ENCODE measurements around the gene COX8C. TPM values are rescaled to one million over a fixed set of nuclear protein-coding genes. Genes with fewer than 3 reads are reported as not detected.

The COX8C gene
- total RNA-seq, 1 donor from 2014 or later = not detected

GRCh38 chr14:93317210-93317874 is 29.6 kb upstream of the COX8C start:
- no peak overlapping the region for H3K4me3 Mint-ChIP-seq (ENCODE audit: unreplicated experiment)
- no peaks in the 10 kb centered on the region for H3K36me3 Mint-ChIP-seq (ENCODE audit: unreplicated experiment)
- H3K27ac Mint-ChIP-seq (ENCODE audit: unreplicated experiment) = no peak overlapping the region
- no peak for DNase-seq
- no peak for TF ChIP-seq CTCF (IDR thresholded peaks at IDR 0.05; ENCODE audit: partially characterized antibody, unreplicated experiment)
- H3K4me1 Mint-ChIP-seq (ENCODE audit: low read depth, unreplicated experiment) = peaks cover 9% of the 10 kb centered on the region
- no peaks in the 10 kb centered on the region for H3K9me3 Mint-ChIP-seq (ENCODE audit: unreplicated experiment)
- no peaks in the 10 kb centered on the region for H3K27me3 Mint-ChIP-seq (ENCODE audit: unreplicated experiment)

GRCh38 chr14:93317875-93318807 is 28.8 kb upstream of the COX8C start:
- H3K4me3 Mint-ChIP-seq (ENCODE audit: unreplicated experiment) = no peak overlapping the region
- H3K36me3 Mint-ChIP-seq (ENCODE audit: unreplicated experiment) = no peaks in the 10 kb centered on the region
- peaks cover 9% of the 10 kb centered on the region for H3K4me1 Mint-ChIP-seq (ENCODE audit: low read depth, unreplicated experiment)
- no peak overlapping the region for H3K27ac Mint-ChIP-seq (ENCODE audit: unreplicated experiment)
- H3K9me3 Mint-ChIP-seq (ENCODE audit: unreplicated experiment) = no peaks in the 10 kb centered on the region
- DNase-seq = no peak
- TF ChIP-seq CTCF (IDR thresholded peaks at IDR 0.05; ENCODE audit: partially characterized antibody, unreplicated experiment) = no peak
- no peaks in the 10 kb centered on the region for H3K27me3 Mint-ChIP-seq (ENCODE audit: unreplicated experiment)

- no peaks in the 10 kb centered on the region for H3K9me3 Mint-ChIP-seq (ENCODE audit: unreplicated experiment)
- no peak overlapping the region for H3K27ac Mint-ChIP-seq (ENCODE audit: unreplicated experiment)
- peaks cover 9% of the 10 kb centered on the region for H3K4me1 Mint-ChIP-seq (ENCODE audit: low read depth, unreplicated experiment)
- no peak for TF ChIP-seq CTCF (IDR thresholded peaks at IDR 0.05; ENCODE audit: partially characterized antibody, unreplicated experiment)
- H3K27me3 Mint-ChIP-seq (ENCODE audit: unreplicated experiment) = no peaks in the 10 kb centered on the region
- H3K36me3 Mint-ChIP-seq (ENCODE audit: unreplicated experiment) = no peaks in the 10 kb centered on the region
- no peak overlapping the region for H3K4me3 Mint-ChIP-seq (ENCODE audit: unreplicated experiment)
- DNase-seq = no peak
These were observed 28.1 kb upstream of the COX8C start for GRCh38 chr14:93318927-93319326.

GRCh38 chr14:93319494-93319893 is 27.5 kb upstream of the COX8C start:
- Mint-ChIP-seq H3K27me3 (ENCODE audit: unreplicated experiment) (no peaks in the 10 kb centered on the region), H3K4me3 (ENCODE audit: unreplicated experiment) (no peak overlapping the region), H3K9me3 (ENCODE audit: unreplicated experiment) (no peaks in the 10 kb centered on the region), H3K4me1 (ENCODE audit: low read depth, unreplicated experiment) (peaks cover 9% of the 10 kb centered on the region), H3K27ac (ENCODE audit: unreplicated experiment) (no peak overlapping the region), H3K36me3 (ENCODE audit: unreplicated experiment) (no peaks in the 10 kb centered on the region)
- TF ChIP-seq CTCF (IDR thresholded peaks at IDR 0.05; ENCODE audit: partially characterized antibody, unreplicated experiment) = no peak
- no peak for DNase-seq

- TF ChIP-seq CTCF (IDR thresholded peaks at IDR 0.05; ENCODE audit: partially characterized antibody, unreplicated experiment) = no peak
These were observed 27.0 kb upstream of the COX8C start for GRCh38 chr14:93319958-93320357.

More at GRCh38 chr14:93319958-93320357, 27.0 kb upstream of the COX8C start:
- no peak overlapping the region for H3K27ac Mint-ChIP-seq (ENCODE audit: unreplicated experiment)
- H3K27me3 Mint-ChIP-seq (ENCODE audit: unreplicated experiment) = no peaks in the 10 kb centered on the region
- no peaks in the 10 kb centered on the region for H3K36me3 Mint-ChIP-seq (ENCODE audit: unreplicated experiment)
- DNase-seq = no peak
- peaks cover 9% of the 10 kb centered on the region for H3K4me1 Mint-ChIP-seq (ENCODE audit: low read depth, unreplicated experiment)
- H3K4me3 Mint-ChIP-seq (ENCODE audit: unreplicated experiment) = no peak overlapping the region
- H3K9me3 Mint-ChIP-seq (ENCODE audit: unreplicated experiment) = no peaks in the 10 kb centered on the region
